Activated CD4-positive, alpha-beta T cell treated with anti-CD3 and anti-CD28 coated beads for 36 hours (primary cell): Measurements from ENCODE around the gene ALPI. TPM values are rescaled to one million over a fixed set of nuclear protein-coding genes. Genes with fewer than 3 reads are reported as not detected.
"Not testable (repeated sequence)": the region's sequence is repeated elsewhere in the genome, so short reads cannot be mapped to it uniquely, and the experiment has no call there.

Experiments used
- ATAC-seq: fragments of 200-7000 bp; cut with Tn5 transposase; one replicate; pipeline ENCODE4 v1.10.0; 2021; ENCODE audit warnings: mild to moderate bottlenecking, moderate library complexity
- CTCF ChIA-PET: fragments of 350-600 bp; sonication (Branson Sonifier 250); formaldehyde crosslinking; loops from one replicate; lab custom pipeline; 2021; ENCODE audit warnings: antibody characterized with exemption; lab: Charles Lee
- POLR2A ChIA-PET: fragments of 350-600 bp; sonication (Branson Sonifier 250); formaldehyde crosslinking; loops from one replicate; lab custom pipeline; 2021; ENCODE audit warnings: antibody characterized with exemption, inconsistent platforms; lab: Charles Lee
- DNase-seq: peaks from one replicate; pipeline ENCODE4 v3.0.0-alpha.2; 2020
- H3K27ac Mint-ChIP-seq: one replicate; pipeline ENCODE4 v1.8.0; 2021; ENCODE audit warnings: mixed read lengths
- H3K27me3 Mint-ChIP-seq: one replicate; pipeline ENCODE4 v1.8.0; 2021; ENCODE audit warnings: mixed read lengths
- H3K36me3 Mint-ChIP-seq: one replicate; pipeline ENCODE4 v1.8.0; 2021; ENCODE audit warnings: low read depth, mixed read lengths
- H3K4me1 Mint-ChIP-seq: one replicate; pipeline ENCODE4 v1.8.0; 2021; ENCODE audit warnings: mixed read lengths
- H3K4me3 Mint-ChIP-seq: one replicate; pipeline ENCODE4 v1.8.0; 2021; ENCODE audit warnings: mild to moderate bottlenecking, moderate library complexity, mixed read lengths
- H3K9me3 Mint-ChIP-seq: one replicate; pipeline ENCODE4 v1.8.0; 2021; ENCODE audit warnings: low read depth, mixed read lengths
- intact Hi-C, 2 experiments: fragments of 100-400 bp; cut with DNase I in 1 of 2; cut with micrococcal nuclease in 1 of 2; formaldehyde crosslinking; loops; one replicate each; pipeline versions ENCODE4 v1.14.2 to v1.15.1; 2022 to 2024; cut with DNase I, micrococcal nuclease
- total RNA-seq, 2 experiments: library from RNA; stranded (reverse); gene quantifications; one replicate each; pipeline ENCODE4 v1.2.3, GENCODE V29; 2021

The ALPI gene
- total RNA-seq, 2 experiments from 2014 or later = not detected

GRCh38 chr2:232443669-232444408 is 12.1 kb upstream of the ALPI start:
- intact Hi-C loops = loop anchor here in 1 of 2 experiments (1.0 to 5.0 kb wide), 2 partner anchors 78 to 302 kb away; no protein-coding TSS in a partner anchor
- ATAC-seq, DNase-seq, POLR2A ChIA-PET, H3K27me3 Mint-ChIP-seq, H3K4me3 Mint-ChIP-seq, H3K27ac Mint-ChIP-seq, H3K36me3 Mint-ChIP-seq, H3K9me3 Mint-ChIP-seq, H3K4me1 Mint-ChIP-seq: not testable (repeated sequence)
- CTCF ChIA-PET = interaction anchor here (1.5 kb wide), 1 partner anchor 16 kb away, joined by 6 read pairs; no protein-coding TSS in a partner anchor

GRCh38 chr2:232444409-232445148 is 11.4 kb upstream of the ALPI start:
- no peak overlapping the region for H3K27ac Mint-ChIP-seq
- ChIA-PET POLR2A (no interaction called here), CTCF (interaction anchor here (0.7 to 1.5 kb wide), 4 partner anchors 17 to 129 kb away, joined by 3 to 6 read pairs (median 4); no protein-coding TSS in a partner anchor)
- H3K4me1 Mint-ChIP-seq = peaks cover 3% of the 10 kb centered on the region
- DNase-seq = peak; percentile 88
- no peak overlapping the region for H3K4me3 Mint-ChIP-seq
- intact Hi-C loops = loop anchor here in 1 of 2 experiments (1.0 to 5.0 kb wide), 2 partner anchors 78 to 302 kb away; no protein-coding TSS in a partner anchor
- H3K9me3 Mint-ChIP-seq = no peaks in the 10 kb centered on the region
- peak; percentile 82 for ATAC-seq
- no peaks in the 10 kb centered on the region for H3K36me3 Mint-ChIP-seq
- H3K27me3 Mint-ChIP-seq = peaks cover 2% of the 10 kb centered on the region

- not testable (repeated sequence) for H3K9me3 Mint-ChIP-seq, ATAC-seq
These were observed 10.6 kb upstream of the ALPI start for GRCh38 chr2:232445149-232445885.

GRCh38 chr2:232446266-232446777 is 9.6 kb upstream of the ALPI start:
- peak; percentile 52 for ATAC-seq
- POLR2A ChIA-PET, DNase-seq, H3K4me3 Mint-ChIP-seq, H3K9me3 Mint-ChIP-seq, H3K36me3 Mint-ChIP-seq, H3K27ac Mint-ChIP-seq, H3K27me3 Mint-ChIP-seq, H3K4me1 Mint-ChIP-seq: not testable (repeated sequence)
- intact Hi-C loops = loop anchor here in 1 of 2 experiments (2.0 kb wide), 1 partner anchor 74 kb away; the partner anchor contains the start of gene PRSS56
- CTCF ChIA-PET = interaction anchor here (0.7 to 1.5 kb wide), 6 partner anchors 9 to 546 kb away, joined by 3 to 5 read pairs (median 3); no protein-coding TSS in a partner anchor

More at GRCh38 chr2:232445149-232445885, 10.6 kb upstream of the ALPI start:
- H3K4me1 Mint-ChIP-seq, H3K27ac Mint-ChIP-seq, H3K27me3 Mint-ChIP-seq, H3K4me3 Mint-ChIP-seq, POLR2A ChIA-PET, intact Hi-C loops, DNase-seq, H3K36me3 Mint-ChIP-seq: not testable (repeated sequence)
- CTCF ChIA-PET = interaction anchor here (0.7 to 1.5 kb wide), 6 partner anchors 17 to 130 kb away, joined by 3 to 6 read pairs (median 4); no protein-coding TSS in a partner anchor

DNA sequence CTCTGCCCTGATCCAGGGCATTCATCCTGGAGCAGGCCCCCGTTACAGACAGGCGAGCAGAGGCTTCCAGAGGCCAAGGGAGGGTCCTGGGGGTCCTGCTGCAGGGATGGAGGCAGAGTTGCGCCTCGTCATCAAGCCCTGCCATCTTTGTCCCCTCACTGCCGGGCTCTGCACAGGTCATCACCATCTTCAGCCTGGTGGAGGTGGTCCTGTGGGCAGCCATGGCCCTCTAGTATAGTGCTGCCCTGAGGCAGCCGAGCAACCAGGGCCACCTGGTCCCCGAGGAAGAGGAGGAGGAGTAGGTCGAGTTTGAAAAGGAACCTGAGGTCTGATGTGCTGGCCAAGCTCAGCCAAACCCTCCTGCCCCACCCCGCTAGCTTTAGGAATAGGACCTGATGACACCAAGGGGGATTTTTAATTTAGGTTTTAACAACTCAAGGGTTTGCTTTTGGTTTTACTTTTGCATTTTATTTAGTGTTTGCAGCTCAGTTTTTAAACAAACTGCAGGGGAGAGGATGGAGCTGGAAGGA is 8.8 kb upstream of the ALPI start:
- H3K36me3 Mint-ChIP-seq = no peaks in the 10 kb centered on the region
- no peak overlapping the region for H3K4me3 Mint-ChIP-seq
- H3K27me3 Mint-ChIP-seq = no peaks in the 10 kb centered on the region
- H3K27ac Mint-ChIP-seq = no peak overlapping the region
- intact Hi-C loops = loop anchor here in 1 of 2 experiments (2.0 kb wide), 1 partner anchor 74 kb away; the partner anchor contains the start of gene PRSS56
- ATAC-seq (no peak), DNase-seq (no peak)
- ChIA-PET POLR2A (no interaction called here), CTCF (interaction anchor here (0.6 to 1.5 kb wide), 12 partner anchors 8 to 547 kb away, joined by 3 to 5 read pairs (median 3); partner anchors contain the start of gene PRSS56)
- H3K9me3 Mint-ChIP-seq = no peaks in the 10 kb centered on the region
- no peaks in the 10 kb centered on the region for H3K4me1 Mint-ChIP-seq

DNA sequence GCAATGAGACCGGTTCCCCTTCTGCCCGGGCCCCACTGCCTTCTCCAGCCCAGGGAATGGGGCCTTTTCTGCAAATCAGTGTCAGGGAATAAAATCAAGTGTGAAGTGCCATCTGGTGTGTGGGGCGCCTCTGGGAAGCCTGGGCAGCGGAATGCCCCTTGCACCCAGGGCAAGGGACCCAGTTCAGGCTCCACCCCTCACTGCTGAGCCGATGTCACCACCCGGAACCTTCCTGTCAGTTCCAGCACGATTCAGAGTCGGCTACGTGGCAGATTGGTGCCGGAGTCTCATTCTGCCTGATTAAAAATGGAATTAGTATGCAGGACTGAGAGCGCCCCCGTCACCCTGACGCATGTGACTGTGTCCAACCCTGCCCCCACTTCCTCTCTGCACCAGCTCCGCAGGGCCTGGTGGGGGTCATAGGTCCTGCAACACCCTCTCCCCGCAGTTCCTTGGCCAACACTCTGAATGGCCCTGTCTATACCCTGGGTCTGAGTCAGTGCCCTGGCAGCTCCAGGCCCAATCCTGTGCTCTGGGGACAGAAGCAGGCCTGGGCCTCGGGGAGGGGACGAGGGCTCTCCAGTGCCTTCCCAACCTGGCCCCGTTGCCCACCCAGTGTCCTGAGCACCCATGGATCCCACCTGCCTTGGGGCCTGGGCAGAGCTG is 8.2 kb upstream of the ALPI start:
- Mint-ChIP-seq H3K27me3 (no peaks in the 10 kb centered on the region), H3K9me3 (no peaks in the 10 kb centered on the region), H3K4me3 (no peak overlapping the region), H3K36me3 (no peaks in the 10 kb centered on the region), H3K4me1 (no peaks in the 10 kb centered on the region), H3K27ac (no peak overlapping the region)
- CTCF ChIA-PET = interaction anchor here (0.7 to 1.5 kb wide), 8 partner anchors 9 to 548 kb away, joined by 3 to 5 read pairs (median 3); partner anchors contain the start of gene PRSS56
- no peak for ATAC-seq
- no peak for DNase-seq
- POLR2A ChIA-PET = no interaction called here
- intact Hi-C loops = loop anchor here in 1 of 2 experiments (2.0 kb wide), 1 partner anchor 73 kb away; the partner anchor contains the start of gene PRSS56

DNA sequence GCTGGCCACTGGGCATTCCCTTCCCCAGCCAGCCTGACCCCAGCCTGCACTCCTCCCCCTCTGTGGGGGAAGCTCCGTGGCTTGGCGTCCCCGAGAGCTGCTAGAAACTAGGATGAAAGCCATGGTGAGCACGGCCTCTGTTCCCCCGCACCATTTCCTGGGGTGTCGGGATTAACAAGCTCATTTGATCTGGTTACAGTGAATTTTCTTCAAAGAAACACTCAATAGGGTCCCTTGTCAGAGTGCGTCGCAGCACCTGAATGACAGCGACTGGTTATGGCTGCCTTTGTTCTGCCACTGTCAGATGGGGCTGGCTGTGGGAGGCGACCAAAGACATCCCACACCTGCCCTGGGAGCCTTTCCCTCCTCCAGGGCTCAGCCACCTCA is 7.7 kb upstream of the ALPI start:
- Mint-ChIP-seq H3K27me3 (no peaks in the 10 kb centered on the region), H3K9me3 (no peaks in the 10 kb centered on the region), H3K4me3 (no peak overlapping the region), H3K36me3 (no peaks in the 10 kb centered on the region), H3K4me1 (no peaks in the 10 kb centered on the region), H3K27ac (no peak overlapping the region)
- ChIA-PET CTCF (interaction anchor here (0.6 kb wide), 1 partner anchor 459 kb away, joined by 3 read pairs; no protein-coding TSS in a partner anchor), POLR2A (no interaction called here)
- intact Hi-C loops = no loop called here
- DNase-seq (no peak), ATAC-seq (no peak)

DNA sequence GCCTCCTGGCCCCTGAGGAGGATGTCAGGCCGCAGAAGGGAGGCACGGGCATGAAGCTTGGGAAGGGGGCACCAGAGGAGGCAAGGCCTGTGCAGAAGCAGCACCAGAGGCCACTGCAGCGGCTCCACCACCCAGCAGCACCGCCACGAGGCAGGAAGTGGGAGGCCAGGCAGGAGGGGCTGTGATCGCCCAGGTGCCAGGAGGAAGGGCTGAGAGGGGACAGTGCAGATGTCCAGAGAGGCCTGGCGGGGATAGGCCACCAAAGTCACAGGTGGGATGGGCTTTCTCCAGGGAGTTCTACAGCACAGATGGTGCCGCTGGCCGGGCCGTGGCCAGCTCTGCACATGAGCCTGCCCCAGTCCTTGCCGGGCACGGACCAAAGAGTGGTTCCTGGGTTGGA is 6.0 kb upstream of the ALPI start:
- Mint-ChIP-seq H3K36me3 (no peaks in the 10 kb centered on the region), H3K27me3 (no peaks in the 10 kb centered on the region), H3K4me1 (no peaks in the 10 kb centered on the region), H3K9me3 (no peaks in the 10 kb centered on the region), H3K27ac (no peak overlapping the region), H3K4me3 (no peak overlapping the region)
- no peak for ATAC-seq
- DNase-seq = no peak
- POLR2A ChIA-PET = no interaction called here
- intact Hi-C loops = no loop called here
- CTCF ChIA-PET = interaction anchor here (1.2 kb wide), 1 partner anchor 11 kb away, joined by 4 read pairs; no protein-coding TSS in a partner anchor

- H3K27ac Mint-ChIP-seq, H3K36me3 Mint-ChIP-seq, H3K4me3 Mint-ChIP-seq, POLR2A ChIA-PET, H3K9me3 Mint-ChIP-seq, intact Hi-C loops, DNase-seq, CTCF ChIA-PET, H3K27me3 Mint-ChIP-seq, ATAC-seq, H3K4me1 Mint-ChIP-seq: not testable (repeated sequence)
These were observed 4.3 kb upstream of the ALPI start for GRCh38 chr2:232451645-232452044.

DNA sequence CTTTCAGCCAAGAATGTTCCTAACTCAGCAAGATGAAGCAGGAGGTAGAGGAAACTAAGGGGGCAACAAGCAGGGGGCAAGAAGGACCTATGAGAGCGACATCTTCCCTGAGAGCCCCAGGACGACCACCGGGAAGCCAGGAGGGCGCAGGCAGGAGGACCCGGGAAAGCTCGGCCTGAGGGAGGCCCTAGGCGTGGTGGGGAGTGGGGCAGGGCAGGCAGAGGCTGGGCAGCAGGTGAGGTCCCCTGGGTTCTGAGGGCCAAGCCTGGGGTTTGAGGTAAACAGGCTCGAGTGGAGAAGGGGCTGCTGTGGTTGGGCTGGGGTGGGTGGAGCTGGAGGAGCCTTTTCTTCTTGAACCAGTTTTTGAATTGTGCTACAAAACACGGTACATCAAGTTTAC is 1.3 kb upstream of the ALPI start:
- no peaks in the 10 kb centered on the region for H3K9me3 Mint-ChIP-seq
- no peaks in the 10 kb centered on the region for H3K4me1 Mint-ChIP-seq
- intact Hi-C loops = no loop called here
- peaks cover 8% of the 10 kb centered on the region for H3K27me3 Mint-ChIP-seq
- ATAC-seq (no peak), DNase-seq (no peak)
- no peaks in the 10 kb centered on the region for H3K36me3 Mint-ChIP-seq
- ChIA-PET POLR2A (no interaction called here), CTCF (no interaction called here)
- H3K27ac Mint-ChIP-seq = no peak overlapping the region
- H3K4me3 Mint-ChIP-seq = no peak overlapping the region
